Activated naive CD4-positive, alpha-beta T cell treated with anti-CD3 and anti-CD28 coated beads for 36 hours (primary cell): ENCODE measurements around the gene TP53I11. TPM values are rescaled to one million over a fixed set of nuclear protein-coding genes. Genes with fewer than 3 reads are reported as not detected.

Experiments used
- CTCF ChIA-PET: fragments of 350-600 bp; sonication (Branson Sonifier 250); formaldehyde crosslinking; loops from one replicate; lab custom pipeline; 2021; ENCODE audit warnings: antibody characterized with exemption; lab: Charles Lee
- DNase-seq: peaks from one replicate; pipeline ENCODE4 v3.0.0-alpha.2; 2020
- H3K27ac Mint-ChIP-seq: one replicate; pipeline ENCODE4 v1.8.0; 2021; ENCODE audit warnings: mild to moderate bottlenecking, mixed read lengths
- H3K27me3 Mint-ChIP-seq: one replicate; pipeline ENCODE4 v1.8.0; 2021; ENCODE audit warnings: low read depth, mixed read lengths
- H3K36me3 Mint-ChIP-seq: one replicate; pipeline ENCODE4 v1.8.0; 2021; ENCODE audit warnings: low read depth, mixed read lengths
- H3K4me1 Mint-ChIP-seq: one replicate; pipeline ENCODE4 v1.8.0; 2021; ENCODE audit warnings: low read depth, mixed read lengths
- H3K4me3 Mint-ChIP-seq: one replicate; pipeline ENCODE4 v1.8.0; 2021; ENCODE audit warnings: mild to moderate bottlenecking, moderate library complexity, mixed read lengths
- H3K9me3 Mint-ChIP-seq: one replicate; pipeline ENCODE4 v1.8.0; 2021; ENCODE audit warnings: mixed read lengths
- intact Hi-C: fragments of 100-400 bp; cut with micrococcal nuclease; formaldehyde crosslinking; loops from one replicate; pipeline ENCODE4 v1.15.1; 2023
- total RNA-seq, 2 experiments: library from RNA; stranded (reverse); gene quantifications; one replicate each; pipeline ENCODE4 v1.2.3, GENCODE V29; 2021

TP53I11 gene
- total RNA-seq, 2 experiments from 2014 or later, result 10.3 to 14.0 TPM

- intact Hi-C loops, result no loop called here
- no peak for DNase-seq
- Mint-ChIP-seq H3K4me1 (no peaks in the 10 kb centered on the region), H3K27me3 (no peaks in the 10 kb centered on the region), H3K36me3 (peaks cover 2% of the 10 kb centered on the region), H3K4me3 (no peak overlapping the region), H3K27ac (no peak overlapping the region), H3K9me3 (no peaks in the 10 kb centered on the region)
- CTCF ChIA-PET, result interaction anchor here (1.0 kb wide), 1 partner anchor 110 kb away, joined by 3 read pairs; no protein-coding TSS in a partner anchor
Observed at GRCh38 chr11:44885919-44886789, 64.5 kb downstream of the TP53I11 start.

DNA sequence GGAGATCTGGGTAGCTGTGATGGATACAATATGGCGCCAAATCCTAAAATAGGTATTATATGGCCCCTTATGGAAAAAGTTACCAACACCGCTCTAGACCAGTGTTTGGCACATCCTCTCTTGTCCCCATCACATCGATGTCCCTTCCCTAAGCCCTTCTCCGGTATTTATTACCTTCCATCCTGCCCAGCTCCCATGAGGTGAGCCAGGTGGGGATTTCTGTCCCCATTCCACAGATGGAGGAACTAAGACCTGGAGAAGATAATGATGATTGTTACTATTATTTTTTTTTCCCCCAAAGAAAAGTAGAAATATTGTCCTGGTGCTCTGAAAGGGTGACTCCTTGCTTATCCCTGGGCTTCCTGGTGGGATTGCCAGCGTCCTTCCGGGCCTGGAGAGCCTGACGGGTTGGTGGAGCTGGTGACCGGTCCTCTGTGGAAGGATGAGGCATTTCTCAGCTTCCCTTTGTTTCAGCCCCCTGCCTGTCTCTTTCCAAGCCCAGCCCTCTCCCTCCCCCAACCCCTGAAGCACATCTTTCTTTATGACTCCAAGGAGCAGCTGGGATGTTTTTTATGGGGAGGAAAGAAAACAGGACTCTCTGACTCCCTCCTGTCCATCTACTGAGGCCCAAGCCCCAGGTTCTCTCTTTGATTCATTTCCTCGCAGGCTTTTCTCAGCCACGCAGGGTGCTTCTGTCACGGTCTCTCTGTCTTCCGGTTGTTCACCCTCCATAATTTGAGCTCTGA is 65.4 kb downstream of the TP53I11 start:
- Mint-ChIP-seq H3K36me3 (peaks cover 2% of the 10 kb centered on the region), H3K9me3 (no peaks in the 10 kb centered on the region), H3K27ac (no peak overlapping the region), H3K27me3 (no peaks in the 10 kb centered on the region), H3K4me3 (no peak overlapping the region), H3K4me1 (no peaks in the 10 kb centered on the region)
- intact Hi-C loops, result no loop called here
- DNase-seq, result no peak
- CTCF ChIA-PET, result interaction anchor here (1.1 to 1.6 kb wide), 2 partner anchors 9 to 26 kb away, joined by 3 read pairs; no protein-coding TSS in a partner anchor

GRCh38 chr11:44884056-44884455 is 66.6 kb downstream of the TP53I11 start:
- Mint-ChIP-seq H3K27ac (no peak overlapping the region), H3K27me3 (no peaks in the 10 kb centered on the region), H3K4me3 (no peak overlapping the region), H3K36me3 (peaks cover 2% of the 10 kb centered on the region), H3K4me1 (no peaks in the 10 kb centered on the region), H3K9me3 (no peaks in the 10 kb centered on the region)
- no peak for DNase-seq
- intact Hi-C loops, result no loop called here
- CTCF ChIA-PET, result interaction anchor here (1.1 to 1.6 kb wide), 2 partner anchors 11 to 27 kb away, joined by 3 read pairs; no protein-coding TSS in a partner anchor

DNA sequence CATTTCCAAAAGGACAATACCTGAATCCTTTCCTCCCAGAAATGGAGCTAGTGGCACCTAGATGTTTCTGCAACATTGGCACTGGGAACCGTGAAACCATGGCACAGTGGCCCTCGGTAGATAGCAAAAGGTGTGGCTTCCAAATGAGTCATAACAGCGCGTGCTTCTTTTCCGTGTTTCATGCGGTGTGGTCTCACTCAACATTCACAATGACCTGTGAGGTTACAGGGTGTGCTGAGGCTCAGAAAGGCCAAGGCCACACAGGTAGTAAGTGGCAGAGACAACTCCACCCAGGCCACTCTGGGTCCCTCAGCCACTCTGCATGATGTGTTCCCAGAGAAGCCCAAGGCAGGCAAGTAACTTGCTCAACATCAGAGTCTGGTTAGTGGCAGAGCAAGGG is 67.4 kb downstream of the TP53I11 start:
- no peak overlapping the region for H3K27ac Mint-ChIP-seq
- peaks cover 2% of the 10 kb centered on the region for H3K36me3 Mint-ChIP-seq
- H3K4me3 Mint-ChIP-seq, result no peak overlapping the region
- CTCF ChIA-PET, result interaction anchor here (0.8 kb wide), 1 partner anchor 12 kb away, joined by 3 read pairs; no protein-coding TSS in a partner anchor
- no peak for DNase-seq
- no peaks in the 10 kb centered on the region for H3K27me3 Mint-ChIP-seq
- intact Hi-C loops, result no loop called here
- H3K9me3 Mint-ChIP-seq, result no peaks in the 10 kb centered on the region
- H3K4me1 Mint-ChIP-seq, result no peaks in the 10 kb centered on the region

Other genes with a start within 250 kb of the TP53I11 start
- gene TSPAN18, start 223.9 kb downstream of the TP53I11 start, total RNA-seq, result 1 to 10 TPM; 7.3 to 8.4 TPM
- gene PRDM11, start 195.8 kb upstream of the TP53I11 start, total RNA-seq, result 1 to 10 TPM in 1 of 2 experiments, under 1 TPM in 1; 0.81 to 1.3 TPM